Prostate gland (tissue), 2 donors: ENCODE results near the gene ATE1. TPM values are rescaled to one million over a fixed set of nuclear protein-coding genes. Genes with fewer than 3 reads are reported as not detected.

Source experiments
- DNase-seq: peaks from one replicate; pipeline ENCODE4 v3.0.0-alpha.2; 2019; ENCODE audit warnings: low spot score
- H3K27ac ChIP-seq, 2 donors: fragments of 200-600 bp; sonication (generic); 2 replicates each; pipeline ENCODE4 v1.5.1; 2017 to 2019
- H3K27me3 ChIP-seq: fragments of 200-600 bp; sonication (generic); replicated peaks from 2 replicates; pipeline ENCODE4 v1.5.1; 2019; ENCODE audit not compliant: insufficient read depth
- H3K36me3 ChIP-seq, 2 donors: fragments of 200-600 bp; sonication (generic); 1 replicate in 1 of 2; 2 replicates in 1 of 2; pipeline versions ENCODE4 v1.5.1 to v1.8.1; 2017 to 2019
- H3K4me1 ChIP-seq: fragments of 200-600 bp; sonication (generic); replicated peaks from 2 replicates; pipeline ENCODE4 v1.5.1; 2019
- H3K4me3 ChIP-seq, 2 donors: fragments of 200-600 bp; sonication (generic); 2 replicates each; pipeline ENCODE4 v1.5.1; 2017 to 2019
- H3K9me3 ChIP-seq: fragments of 200-600 bp; sonication (generic); 2 replicates; pipeline ENCODE4 v1.5.1; 2017
- CTCF ChIP-seq, 4 experiments: fragments of 200-600 bp in 2 of 4; fragments of 450-650 bp in 2 of 4; sonication (generic) in 2 of 4; IDR thresholded peaks; 1 replicate in 3 of 4; 2 replicates in 1 of 4; pipeline ENCODE4 v1.5.1; 2016 to 2019; ENCODE audit warnings: antibody characterized with exemption in 4 of 4, mild to moderate bottlenecking in 2 of 4, moderate library complexity in 2 of 4
- POLR2A ChIP-seq: fragments of 450-650 bp; IDR thresholded peaks from one replicate; pipeline ENCODE4 v1.6.1; 2016; ENCODE audit warnings: antibody characterized with exemption, mild to moderate bottlenecking
- POLR2AphosphoS5 ChIP-seq: sonication (generic); formaldehyde crosslinking; IDR thresholded peaks from one replicate; pipeline ENCODE4 v1.6.1; 2017; ENCODE audit warnings: antibody characterized with exemption
- WGBS: methylation state at CpG from one replicate; pipeline ENCODE4 v1.1.5; 2018; 5-methylcytosine and 5-hydroxymethylcytosine counted together
- intact Hi-C: fragments of 100-400 bp; cut with DNase I; formaldehyde crosslinking; loops from one replicate; pipeline ENCODE4 v1.14.2; 2022
- total RNA-seq, 2 donors: library from RNA; depleted of rRNA; stranded (reverse); fragments of >200 nt; gene quantifications; one replicate each; pipeline ENCODE4 v1.1.0, GENCODE V29; 2016

ATE1 gene
- total RNA-seq, 2 donors from 2014 or later, result 29.9 to 36.2 TPM

- intact Hi-C loops, result no loop called here
- Histone ChIP-seq H3K36me3 (no peaks in the 10 kb centered on the region), H3K4me1 (no peaks in the 10 kb centered on the region), H3K9me3 (no peaks in the 10 kb centered on the region), H3K27me3 (no peaks in the 10 kb centered on the region), H3K4me3 (no peak overlapping the region), H3K27ac (no peak overlapping the region)
- DNase-seq, result no peak
- TF ChIP-seq POLR2A, result no peak
- TF ChIP-seq CTCF (IDR thresholded peaks at IDR 0.05), result no peak
- no peak for TF ChIP-seq POLR2AphosphoS5
- WGBS, result 93% methylated on average over 7 of the region's 7 CpGs
These were observed 65.8 kb downstream of the ATE1 start for GRCh38 chr10:121862042-121862441.

- TF ChIP-seq POLR2A (no peak), POLR2AphosphoS5 (no peak)
- WGBS, result 61% methylated on average over 3 of the region's 3 CpGs
- DNase-seq, result no peak
- Histone ChIP-seq H3K27ac (no peak overlapping the region), H3K9me3 (no peaks in the 10 kb centered on the region), H3K4me3 (no peak overlapping the region), H3K4me1 (no peaks in the 10 kb centered on the region), H3K36me3 (no peaks in the 10 kb centered on the region), H3K27me3 (no peaks in the 10 kb centered on the region)
- intact Hi-C loops, result no loop called here
These were observed 67.0 kb downstream of the ATE1 start for GRCh38 chr10:121860810-121861209.

- Histone ChIP-seq H3K27ac (no peak overlapping the region), H3K4me3 (no peak overlapping the region), H3K36me3 (no peaks in the 10 kb centered on the region), H3K27me3 (no peaks in the 10 kb centered on the region), H3K9me3 (no peaks in the 10 kb centered on the region), H3K4me1 (no peaks in the 10 kb centered on the region)
- TF ChIP-seq POLR2A (no peak), POLR2AphosphoS5 (no peak), CTCF (IDR thresholded peaks at IDR 0.05) (no peak)
- intact Hi-C loops, result no loop called here
- WGBS, result 51% methylated on average over 4 of the region's 4 CpGs
- DNase-seq, result no peak
These were observed 72.9 kb downstream of the ATE1 start for GRCh38 chr10:121854809-121855445.

GRCh38 chr10:121853950-121854349 is 73.9 kb downstream of the ATE1 start:
- Histone ChIP-seq H3K4me1 (no peaks in the 10 kb centered on the region), H3K27ac (no peak overlapping the region), H3K36me3 (no peaks in the 10 kb centered on the region), H3K27me3 (no peaks in the 10 kb centered on the region), H3K4me3 (no peak overlapping the region), H3K9me3 (no peaks in the 10 kb centered on the region)
- intact Hi-C loops, result no loop called here
- TF ChIP-seq CTCF (IDR thresholded peaks at IDR 0.05) (no peak), POLR2AphosphoS5 (no peak), POLR2A (no peak)
- no peak for DNase-seq

GRCh38 chr10:121851786-121852185 is 76.0 kb downstream of the ATE1 start:
- Histone ChIP-seq H3K9me3 (no peaks in the 10 kb centered on the region), H3K27ac (no peak overlapping the region), H3K36me3 (no peaks in the 10 kb centered on the region), H3K4me3 (no peak overlapping the region), H3K27me3 (no peaks in the 10 kb centered on the region), H3K4me1 (no peaks in the 10 kb centered on the region)
- intact Hi-C loops, result no loop called here
- DNase-seq, result no peak
- WGBS, result 62% methylated on average over 1 of the region's 1 CpG
- TF ChIP-seq POLR2AphosphoS5 (no peak), CTCF (IDR thresholded peaks at IDR 0.05) (no peak), POLR2A (no peak)
